ENCODE results near the gene ALDH1A3. TPM values are rescaled to one million over a fixed set of nuclear protein-coding genes. Genes with fewer than 3 reads are reported as not detected.
A peak's percentile ranks its signal among the peaks of the same experiment; 100 is the strongest.

Gene ALDH1A3
- total and polyA plus RNA-seq, 2 of the 4 experiments (the other 2 are of a cell fraction): 3.1 to 5.0 TPM

- Histone ChIP-seq H3K36me3 (ENCODE audit: control insufficient read depth, insufficient read depth, low read length) (no peaks in the 10 kb centered on the region), H3K4me2 (ENCODE audit: low read depth, low read length) (no peak overlapping the region), H3K4me1 (ENCODE audit: control insufficient read depth, insufficient read depth, low read length) (peaks cover 5% of the 10 kb centered on the region), H4K8ac (ENCODE audit: low read depth in 2 of 2, low read length in 2 of 2) (no peak overlapping the region), H4K5ac (ENCODE audit: low read depth, low read length) (no peak overlapping the region), H3K18ac (ENCODE audit: low read depth, low read length) (no peak overlapping the region), H2BK20ac (ENCODE audit: low read depth, low read length) (no peak overlapping the region), H3K9me3 (ENCODE audit: control insufficient read depth, insufficient read depth, low read length) (no peaks in the 10 kb centered on the region), H3K23ac (ENCODE audit: low read depth, low read length) (no peak overlapping the region), H3K4me3 (ENCODE audit: insufficient read depth, low read depth, low read length) (no peak overlapping the region), H2BK15ac (ENCODE audit: low read depth, low read length) (no peak overlapping the region), H2AK5ac (ENCODE audit: low read depth, low read length) (no peak overlapping the region), H2AK9ac (replicated peaks; ENCODE audit: low read depth, low read length, poor library complexity) (peak overlapping the region; percentile 39), H2BK120ac (ENCODE audit: low read depth, low read length) (no peak overlapping the region), H3K27me3 (ENCODE audit: control insufficient read depth, insufficient read depth, low read length) (no peaks in the 10 kb centered on the region), H2BK5ac (ENCODE audit: low read depth, low read length, poor library complexity, severe bottlenecking) (no peak overlapping the region), H3K79me1 (ENCODE audit: low read depth in 1 of 2, low read length in 2 of 2) (no peaks in the 10 kb centered on the region), H3K9me1 (ENCODE audit: insufficient read depth, low read length) (peaks cover 7% of the 10 kb centered on the region), H4K20me1 (ENCODE audit: insufficient read depth, low read length) (no peaks in the 10 kb centered on the region), H3K4ac (ENCODE audit: low read depth, low read length) (no peak overlapping the region), H3K27ac (ENCODE audit: insufficient read depth, low read length) (no peak overlapping the region), H2AFZ (replicated peaks; ENCODE audit: low read length, poor library complexity) (peak overlapping the region; percentile 3), H3K9ac (ENCODE audit: low read depth, low read length) (no peak overlapping the region), H3K14ac (replicated peaks; ENCODE audit: low read depth, low read length) (no peak overlapping the region), H3K56ac (ENCODE audit: extremely low read depth, insufficient read depth, low read length) (no peak overlapping the region), H4K91ac (ENCODE audit: insufficient read depth, low read depth, low read length) (no peak overlapping the region)
- ChIA-PET CTCF (no interaction called here), POLR2A (ENCODE audit: unreplicated experiment) (no interaction called here)
- intact Hi-C loops (cut with micrococcal nuclease) (no loop called here), in situ Hi-C loops (cut with MboI; ENCODE audit: low sequenced_read_pairs) (no loop called here), dilution Hi-C loops (cut with HindIII; ENCODE audit: low sequenced_read_pairs, unreplicated experiment) (no loop called here)
- ATAC-seq (ENCODE audit: low read depth): no peak
- BruUV-seq (replicated peaks): no TSS peak
- WGBS, 2 experiments (ENCODE audit: extremely low coverage in 2 of 2, insufficient read length in 1 of 2): 80% methylated on average over 1 of the region's 11 CpGs; no CpG with 5 or more reads in 1 of the 2 experiments
- TF ChIP-seq MAZ (IDR thresholded peaks at IDR 0.05; ENCODE audit: borderline replicate concordance, low read depth, low read length): no peak
- TF ChIP-seq SMC3 (IDR thresholded peaks at IDR 0.05; ENCODE audit: low read depth, low read length): no peak
- no peak for TF ChIP-seq CHD1 (IDR thresholded peaks at IDR 0.05; ENCODE audit: low read depth, low read length)
- no peak for TF ChIP-seq MXI1 (IDR thresholded peaks at IDR 0.05; ENCODE audit: borderline replicate concordance, low read depth, low read length)
- TF ChIP-seq, protein P1, sequence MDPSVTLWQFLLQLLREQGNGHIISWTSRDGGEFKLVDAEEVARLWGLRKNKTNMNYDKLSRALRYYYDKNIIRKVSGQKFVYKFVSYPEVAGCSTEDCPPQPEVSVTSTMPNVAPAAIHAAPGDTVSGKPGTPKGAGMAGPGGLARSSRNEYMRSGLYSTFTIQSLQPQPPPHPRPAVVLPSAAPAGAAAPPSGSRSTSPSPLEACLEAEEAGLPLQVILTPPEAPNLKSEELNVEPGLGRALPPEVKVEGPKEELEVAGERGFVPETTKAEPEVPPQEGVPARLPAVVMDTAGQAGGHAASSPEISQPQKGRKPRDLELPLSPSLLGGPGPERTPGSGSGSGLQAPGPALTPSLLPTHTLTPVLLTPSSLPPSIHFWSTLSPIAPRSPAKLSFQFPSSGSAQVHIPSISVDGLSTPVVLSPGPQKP (IDR thresholded peaks at IDR 0.05; ENCODE audit: borderline replicate concordance, low read depth, low read length): no peak
- TF ChIP-seq CTCF (conservative IDR thresholded peaks at IDR 0.05; ENCODE audit: low read depth, low read length): no peak
- no peak for TF ChIP-seq POLR2A (IDR thresholded peaks at IDR 0.05; ENCODE audit: low read depth, low read length)
- no peak for TF ChIP-seq NFE2L2 (IDR thresholded peaks at IDR 0.05; ENCODE audit: low read depth, low read length)
- no peak for TF ChIP-seq BHLHE40 (IDR thresholded peaks at IDR 0.05; ENCODE audit: low read depth, low read length)
- no peak for TF ChIP-seq MAFK (IDR thresholded peaks at IDR 0.05; ENCODE audit: low read depth, low read length)
- TF ChIP-seq RCOR1 (IDR thresholded peaks at IDR 0.05; ENCODE audit: insufficient replicate concordance, low read length): no peak
- no peak for TF ChIP-seq RFX5 (IDR thresholded peaks at IDR 0.05; ENCODE audit: low read depth, low read length)
- TF ChIP-seq CEBPB (IDR thresholded peaks at IDR 0.05; ENCODE audit: low read depth, low read length): no peak
- no peak for TF ChIP-seq FOS (IDR thresholded peaks at IDR 0.05; ENCODE audit: low read depth, low read length)
- no peak for TF ChIP-seq RAD21 (IDR thresholded peaks at IDR 0.05; ENCODE audit: low read length)
- DNase-seq: no peak
These were observed 19.2 kb downstream of the ALDH1A3 start for GRCh38 chr15:100898661-100899462.

Data from IMR-90 (cell line).